ENCODE measurements around the gene TFEB. TPM values are rescaled to one million over a fixed set of nuclear protein-coding genes. Genes with fewer than 3 reads are reported as not detected.

Gene TFEB
- total RNA-seq, 4 donors from 2014 or later = 19.0 to 23.3 (median 21.6) TPM

DNA sequence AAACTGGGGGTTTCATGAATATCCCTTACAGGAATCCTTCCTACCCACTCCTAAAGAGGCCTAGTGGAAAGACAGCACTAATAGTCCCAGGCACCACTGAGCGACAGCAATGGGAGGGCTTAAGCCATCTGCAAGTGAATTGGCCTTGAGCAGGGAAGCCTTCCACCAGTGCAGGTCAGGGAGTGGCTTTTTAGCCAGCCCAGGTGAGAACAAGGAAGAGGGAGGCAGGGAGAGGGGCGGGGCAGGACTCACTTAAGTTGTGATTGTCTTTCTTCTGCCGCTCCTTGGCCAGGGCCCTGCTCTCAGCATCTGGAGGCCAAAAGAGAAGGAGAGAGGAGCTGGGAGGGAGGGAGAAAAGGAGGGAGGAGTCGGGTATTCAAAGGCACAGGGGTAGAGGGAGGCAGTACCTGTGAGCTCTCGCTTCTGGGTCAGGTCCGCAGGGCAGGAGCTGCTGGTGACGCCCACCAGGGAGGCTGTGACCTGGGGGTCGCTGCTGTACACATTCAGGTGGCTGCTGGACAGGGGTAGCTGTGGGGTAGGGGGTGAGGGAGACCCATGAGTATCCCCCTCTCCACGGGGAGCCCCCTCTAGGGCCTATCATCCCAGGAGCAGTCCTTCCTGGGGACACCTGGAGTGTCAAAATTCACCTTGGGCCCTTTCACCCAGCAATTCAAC, 47.8 kb downstream of the TFEB start:
- DNase-seq (ENCODE audit: low spot score in 2 of 2) = peak in 1 of 2 donors; percentile 38
- peaks cover 54% of the 10 kb centered on the region for H3K36me3 ChIP-seq
- H3K9me3 ChIP-seq = no peaks in the 10 kb centered on the region
- 72% methylated on average over 8 of the region's 9 CpGs for WGBS
- H3K27me3 ChIP-seq = no peaks in the 10 kb centered on the region
- TF ChIP-seq EP300 (IDR thresholded peaks at IDR 0.05) = no peak
- no peak for TF ChIP-seq POLR2AphosphoS5 (IDR thresholded peaks at IDR 0.05)
- TF ChIP-seq, protein P1, sequence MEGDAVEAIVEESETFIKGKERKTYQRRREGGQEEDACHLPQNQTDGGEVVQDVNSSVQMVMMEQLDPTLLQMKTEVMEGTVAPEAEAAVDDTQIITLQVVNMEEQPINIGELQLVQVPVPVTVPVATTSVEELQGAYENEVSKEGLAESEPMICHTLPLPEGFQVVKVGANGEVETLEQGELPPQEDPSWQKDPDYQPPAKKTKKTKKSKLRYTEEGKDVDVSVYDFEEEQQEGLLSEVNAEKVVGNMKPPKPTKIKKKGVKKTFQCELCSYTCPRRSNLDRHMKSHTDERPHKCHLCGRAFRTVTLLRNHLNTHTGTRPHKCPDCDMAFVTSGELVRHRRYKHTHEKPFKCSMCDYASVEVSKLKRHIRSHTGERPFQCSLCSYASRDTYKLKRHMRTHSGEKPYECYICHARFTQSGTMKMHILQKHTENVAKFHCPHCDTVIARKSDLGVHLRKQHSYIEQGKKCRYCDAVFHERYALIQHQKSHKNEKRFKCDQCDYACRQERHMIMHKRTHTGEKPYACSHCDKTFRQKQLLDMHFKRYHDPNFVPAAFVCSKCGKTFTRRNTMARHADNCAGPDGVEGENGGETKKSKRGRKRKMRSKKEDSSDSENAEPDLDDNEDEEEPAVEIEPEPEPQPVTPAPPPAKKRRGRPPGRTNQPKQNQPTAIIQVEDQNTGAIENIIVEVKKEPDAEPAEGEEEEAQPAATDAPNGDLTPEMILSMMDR (IDR thresholded peaks at IDR 0.05) = no peak
- no peak for TF ChIP-seq POLR2A (IDR thresholded peaks at IDR 0.05)
- H3K4me3 ChIP-seq = no peak overlapping the region
- H3K27ac ChIP-seq = no peak overlapping the region
- H3K4me1 ChIP-seq = peaks cover 31% of the 10 kb centered on the region

DNA sequence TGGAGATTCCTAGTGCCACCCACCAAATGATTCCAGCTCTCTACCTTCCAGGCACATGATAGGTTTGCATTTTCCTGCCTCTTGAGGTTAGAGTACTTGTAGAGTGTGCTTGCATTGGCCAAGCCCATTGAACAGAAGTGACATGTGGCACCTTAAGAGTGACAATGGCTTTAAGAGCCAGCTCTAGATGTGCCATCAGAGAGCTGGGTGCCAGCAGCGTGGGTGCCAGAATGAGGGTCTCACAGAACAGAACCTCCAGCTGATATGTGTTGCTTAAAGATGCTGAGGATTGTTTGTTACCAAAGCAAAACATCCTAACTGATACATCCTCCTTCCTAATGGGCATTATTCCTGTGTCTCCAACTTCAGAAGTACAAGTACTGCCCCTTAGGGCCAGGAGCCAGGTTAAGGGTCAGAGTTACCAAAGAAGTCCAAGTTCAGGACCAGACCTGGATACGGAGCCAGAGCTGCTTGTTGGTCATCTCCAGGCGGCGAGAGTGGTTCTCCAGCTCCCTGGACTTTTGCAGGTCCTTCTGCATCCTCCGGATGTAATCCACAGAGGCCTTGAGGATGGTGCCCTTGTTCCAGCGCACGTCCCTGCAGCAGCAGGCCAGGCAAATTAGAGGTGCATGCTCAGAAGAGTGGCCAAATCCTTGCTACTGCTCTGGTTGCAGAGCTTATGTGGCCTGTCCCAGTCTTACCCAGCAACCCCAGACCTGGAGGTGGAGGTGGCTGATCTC, 49.6 kb downstream of the TFEB start:
- Histone ChIP-seq H3K36me3 (peaks cover 48% of the 10 kb centered on the region), H3K9me3 (no peaks in the 10 kb centered on the region), H3K27ac (no peak overlapping the region), H3K27me3 (no peaks in the 10 kb centered on the region), H3K4me1 (peaks cover 36% of the 10 kb centered on the region), H3K4me3 (no peak overlapping the region)
- peak in 1 of 2 donors; percentile 11 for DNase-seq (ENCODE audit: low spot score in 2 of 2)
- TF ChIP-seq, protein P1 (IDR thresholded peaks at IDR 0.05) = no peak
- TF ChIP-seq POLR2A (IDR thresholded peaks at IDR 0.05) (no peak), EP300 (IDR thresholded peaks at IDR 0.05) (no peak), POLR2AphosphoS5 (IDR thresholded peaks at IDR 0.05) (no peak)
- 97% methylated on average over 7 of the region's 7 CpGs for WGBS

DNA sequence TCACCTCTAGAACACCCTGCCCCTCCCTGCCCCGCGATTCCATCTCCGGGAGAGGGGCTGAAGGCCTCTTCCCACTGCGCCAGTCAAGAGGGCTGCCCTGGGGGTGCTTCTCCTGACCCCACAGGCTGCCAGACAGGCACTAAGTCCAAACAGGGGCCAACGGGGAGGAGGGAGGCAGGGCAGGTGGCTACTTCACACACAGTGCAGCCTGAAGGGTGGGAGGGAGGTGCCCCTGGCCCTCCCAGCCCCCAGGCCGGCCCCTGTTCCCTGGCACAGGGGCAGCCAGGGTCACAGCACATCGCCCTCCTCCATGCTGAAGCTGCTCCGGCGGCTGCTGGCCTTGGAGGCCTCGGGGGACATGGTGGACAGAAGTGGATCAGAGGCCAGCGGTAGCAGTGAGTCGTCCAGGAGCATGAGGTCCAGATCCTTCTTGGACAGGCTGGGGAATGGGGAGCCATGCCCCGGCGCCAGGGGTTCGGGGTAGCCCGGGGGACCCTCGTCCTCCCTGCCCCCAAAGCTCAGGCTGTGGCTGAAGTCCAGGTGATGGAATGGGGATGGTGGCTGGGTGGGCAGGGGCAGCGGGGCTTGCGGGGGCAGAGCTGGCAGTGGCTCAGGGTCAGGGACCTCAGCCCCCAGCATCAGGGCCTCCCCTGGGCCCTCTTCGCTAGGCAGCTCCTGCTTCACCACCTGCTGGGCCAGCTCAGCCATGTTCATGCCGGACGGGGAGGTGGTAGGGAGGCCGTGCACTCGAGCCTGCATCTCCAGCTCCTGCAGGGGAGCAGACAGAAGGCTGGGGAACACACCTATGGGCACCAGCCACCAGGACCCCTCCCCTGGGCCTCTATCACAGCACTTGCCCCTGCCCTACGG, 50.9 kb downstream of the TFEB start:
- DNase-seq (ENCODE audit: low spot score in 2 of 2) = peak in 1 of 2 donors; percentile 57
- WGBS = 84% methylated on average over 9 of the region's 25 CpGs
- Histone ChIP-seq H3K9me3 (no peaks in the 10 kb centered on the region), H3K27ac (no peak overlapping the region), H3K27me3 (no peaks in the 10 kb centered on the region), H3K4me1 (peaks cover 30% of the 10 kb centered on the region), H3K4me3 (no peak overlapping the region), H3K36me3 (peaks cover 38% of the 10 kb centered on the region)
- TF ChIP-seq POLR2A (IDR thresholded peaks at IDR 0.05) (no peak), EP300 (IDR thresholded peaks at IDR 0.05) (no peak), POLR2AphosphoS5 (IDR thresholded peaks at IDR 0.05) (no peak)
- TF ChIP-seq, protein P1 (IDR thresholded peaks at IDR 0.05) = no peak

GRCh38 chr6:41683523-41684310, 51.7 kb downstream of the TFEB start:
- Histone ChIP-seq H3K9me3 (no peaks in the 10 kb centered on the region), H3K4me3 (peak overlapping the region; percentile 53), H3K27me3 (no peaks in the 10 kb centered on the region), H3K27ac (no peak overlapping the region), H3K36me3 (peaks cover 35% of the 10 kb centered on the region), H3K4me1 (peaks cover 22% of the 10 kb centered on the region)
- TF ChIP-seq, protein P1 (IDR thresholded peaks at IDR 0.05) = peak; percentile 80 to 87
- no peak for TF ChIP-seq EP300 (IDR thresholded peaks at IDR 0.05)
- peak; percentile 85 to 94 for DNase-seq (ENCODE audit: low spot score in 2 of 2)
- WGBS = 8% methylated on average over 21 of the region's 38 CpGs
